HUES64 (cell line): ENCODE results near the gene DAG1.

Experiments
- H3K27ac ChIP-seq: 2 replicates; pipeline ENCODE4 v1.7.0; 2013; ENCODE audit warnings: low read depth, low read length, inconsistent platforms
- H3K27me3 ChIP-seq: 2 replicates; pipeline ENCODE4 v1.6.1; 2013; ENCODE audit warnings: mild to moderate bottlenecking, low read length; ENCODE audit not compliant: insufficient read depth
- H3K36me3 ChIP-seq: 2 replicates; pipeline ENCODE4 v1.6.1; 2013; ENCODE audit warnings: mild to moderate bottlenecking, low read length; ENCODE audit not compliant: insufficient read depth
- H3K4me1 ChIP-seq: 2 replicates; pipeline ENCODE4 v1.6.1; 2013; ENCODE audit warnings: mild to moderate bottlenecking, low read length, moderate library complexity; ENCODE audit not compliant: insufficient read depth
- H3K4me3 ChIP-seq: 2 replicates; pipeline ENCODE4 v1.5.1; 2013; ENCODE audit warnings: mild to moderate bottlenecking, low read length, moderate library complexity
- H3K9ac ChIP-seq: 2 replicates; pipeline ENCODE4 v1.6.1; 2013; ENCODE audit warnings: mild to moderate bottlenecking, low read depth, low read length
- H3K9me3 ChIP-seq: 2 replicates; pipeline ENCODE4 v1.6.1; 2013; ENCODE audit warnings: low read depth, low read length; ENCODE audit not compliant: insufficient read depth
- WGBS: fragments of 150-250, 120-280 bp; methylation state at CpG from one replicate; pipeline ENCODE4 v1.1.7; 2013; ENCODE audit warnings: missing lambda C conversion rate; 5-methylcytosine and 5-hydroxymethylcytosine counted together

Gene DAG1

DNA sequence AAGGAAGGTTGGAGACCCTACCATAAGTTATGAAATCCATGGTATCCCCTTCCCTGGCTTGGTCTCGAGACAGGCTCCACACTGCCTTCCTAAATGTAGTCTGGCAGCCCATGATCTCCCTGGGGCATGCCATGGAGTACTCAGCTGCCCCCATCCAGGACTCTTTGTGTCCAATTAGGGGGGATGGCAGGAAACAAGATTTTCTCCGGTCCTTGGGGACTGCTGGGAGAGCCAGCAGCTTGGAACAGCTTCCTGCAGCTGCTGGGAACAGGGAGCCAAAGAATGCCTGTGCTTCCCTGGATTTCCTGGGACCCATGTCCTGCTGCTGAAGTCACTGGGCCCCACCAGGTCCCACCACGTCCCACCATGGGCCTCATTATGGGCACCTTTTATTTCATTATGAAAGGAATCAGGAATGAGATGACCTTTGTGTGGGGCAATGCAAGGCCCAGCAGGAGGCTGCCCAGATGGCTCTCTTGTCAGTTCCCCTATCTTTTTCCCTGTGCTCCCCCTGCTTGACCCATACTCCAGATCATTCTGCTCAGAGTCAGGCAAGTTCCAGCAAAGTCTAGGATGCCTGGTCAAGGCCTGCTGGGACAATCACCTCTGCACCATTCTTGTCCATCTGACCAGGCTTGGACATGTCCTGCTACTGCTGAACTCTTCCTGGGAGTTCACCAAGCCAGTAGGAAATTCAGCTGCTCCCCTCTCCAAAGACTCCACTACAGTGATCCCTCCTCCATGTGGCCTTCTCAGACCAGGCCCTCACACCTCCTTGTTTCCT lies 15.0 kb upstream of the DAG1 start:
- 83% methylated on average over 3 of the region's 3 CpGs for WGBS
- Histone ChIP-seq H3K9ac (no peak overlapping the region), H3K4me3 (no peak overlapping the region), H3K27me3 (no peaks in the 10 kb centered on the region), H3K27ac (0 out of 2 replicates have a peak overlapping the region, but pooled peaks have one; percentile 20), H3K9me3 (no peaks in the 10 kb centered on the region), H3K36me3 (no peaks in the 10 kb centered on the region), H3K4me1 (peaks cover 22% of the 10 kb centered on the region)

DNA sequence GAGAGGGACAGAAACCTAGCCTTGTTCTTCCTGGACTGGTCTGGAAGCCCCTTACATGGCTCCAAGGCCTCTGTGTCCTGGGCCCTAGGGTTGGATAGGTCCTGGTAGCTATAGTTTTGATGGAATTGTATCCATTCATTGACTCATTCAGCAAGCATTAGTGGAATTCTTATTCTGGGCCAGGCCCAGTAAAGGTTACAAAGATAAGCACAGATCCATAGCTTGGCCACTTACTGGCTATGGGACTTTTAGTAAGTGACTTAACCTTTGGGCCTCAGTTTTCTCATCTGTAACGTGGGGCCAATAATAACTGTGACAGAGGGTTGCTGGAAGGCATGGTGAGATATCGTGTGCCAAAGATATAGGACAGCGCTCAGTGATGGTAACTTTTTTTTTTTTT lies 13.6 kb upstream of the DAG1 start:
- no peak overlapping the region for H3K4me3 ChIP-seq
- H3K36me3 ChIP-seq: no peaks in the 10 kb centered on the region
- H3K9me3 ChIP-seq: no peaks in the 10 kb centered on the region
- H3K27ac ChIP-seq: no peak overlapping the region
- no peaks in the 10 kb centered on the region for H3K27me3 ChIP-seq
- H3K4me1 ChIP-seq: peaks cover 36% of the 10 kb centered on the region
- WGBS: 92% methylated on average over 3 of the region's 3 CpGs
- no peak overlapping the region for H3K9ac ChIP-seq

DNA sequence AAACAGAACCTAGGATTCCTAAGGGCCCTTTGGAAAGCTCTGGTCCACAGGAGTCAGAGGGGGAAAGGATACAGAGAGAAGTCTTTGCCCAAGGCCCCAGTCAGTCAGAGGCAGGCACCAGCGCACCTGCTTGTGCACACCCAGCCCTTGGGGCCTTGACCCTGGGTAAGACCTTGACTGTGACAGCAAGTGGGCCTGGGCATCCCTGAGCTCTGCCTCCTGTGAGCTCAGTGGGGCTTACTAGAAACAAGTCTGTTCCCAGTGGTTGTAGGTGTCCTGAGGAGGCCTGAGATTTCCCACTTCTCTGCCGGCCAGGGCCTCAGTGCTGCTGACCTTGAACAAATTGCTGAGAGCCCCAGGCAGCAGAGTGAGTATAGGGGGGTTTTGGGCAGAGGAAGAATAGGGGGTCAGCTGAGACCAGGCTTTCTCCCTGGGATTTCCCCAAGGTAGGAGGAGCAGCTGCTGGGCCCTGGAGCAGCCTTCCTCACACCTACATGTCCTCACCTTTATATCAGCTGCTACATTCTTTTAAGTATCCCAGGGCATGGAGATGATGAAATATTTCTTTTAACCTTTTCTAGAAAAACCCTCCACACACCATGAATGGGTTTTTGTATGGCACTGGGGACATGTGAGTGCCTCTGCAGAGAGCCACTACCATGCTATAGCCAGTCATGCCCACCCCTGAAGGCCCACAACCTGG lies 9.7 kb upstream of the DAG1 start:
- peak overlapping the region; percentile 54 for H3K9ac ChIP-seq

DNA sequence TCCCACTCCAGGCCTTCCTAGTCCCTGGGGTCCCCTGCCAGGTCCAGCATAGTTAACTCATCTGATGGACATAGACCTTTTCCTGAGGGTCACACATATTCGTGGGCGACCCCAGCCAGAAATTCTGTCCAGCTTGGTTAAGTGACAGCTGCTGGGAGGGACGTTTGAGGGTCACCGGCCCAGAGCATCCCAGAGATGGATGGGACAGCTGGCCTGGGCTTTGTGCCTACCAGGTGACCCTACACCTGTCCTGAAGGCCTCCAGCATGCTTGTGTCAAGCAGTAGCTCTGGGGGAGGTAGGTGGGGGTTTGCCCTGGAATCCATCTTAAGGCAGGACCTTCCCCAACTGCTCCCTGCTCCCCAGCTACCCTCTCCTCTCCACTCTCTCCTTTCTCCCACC lies 9.1 kb upstream of the DAG1 start:
- Histone ChIP-seq H3K4me3 (no peak overlapping the region), H3K9me3 (no peaks in the 10 kb centered on the region), H3K9ac (peak overlapping the region; percentile 54), H3K36me3 (no peaks in the 10 kb centered on the region), H3K27me3 (no peaks in the 10 kb centered on the region), H3K27ac (peak overlapping the region; percentile 87), H3K4me1 (peaks cover 38% of the 10 kb centered on the region)
- 85% methylated on average over 4 of the region's 4 CpGs for WGBS

More for the DNA sequence above, 9.7 kb upstream of the DAG1 start:
- Histone ChIP-seq H3K27ac (peak overlapping the region; percentile 87), H3K27me3 (no peaks in the 10 kb centered on the region), H3K36me3 (no peaks in the 10 kb centered on the region), H3K9me3 (no peaks in the 10 kb centered on the region), H3K4me1 (peaks cover 38% of the 10 kb centered on the region), H3K4me3 (no peak overlapping the region)
- WGBS: 81% methylated on average over 2 of the region's 2 CpGs

DNA sequence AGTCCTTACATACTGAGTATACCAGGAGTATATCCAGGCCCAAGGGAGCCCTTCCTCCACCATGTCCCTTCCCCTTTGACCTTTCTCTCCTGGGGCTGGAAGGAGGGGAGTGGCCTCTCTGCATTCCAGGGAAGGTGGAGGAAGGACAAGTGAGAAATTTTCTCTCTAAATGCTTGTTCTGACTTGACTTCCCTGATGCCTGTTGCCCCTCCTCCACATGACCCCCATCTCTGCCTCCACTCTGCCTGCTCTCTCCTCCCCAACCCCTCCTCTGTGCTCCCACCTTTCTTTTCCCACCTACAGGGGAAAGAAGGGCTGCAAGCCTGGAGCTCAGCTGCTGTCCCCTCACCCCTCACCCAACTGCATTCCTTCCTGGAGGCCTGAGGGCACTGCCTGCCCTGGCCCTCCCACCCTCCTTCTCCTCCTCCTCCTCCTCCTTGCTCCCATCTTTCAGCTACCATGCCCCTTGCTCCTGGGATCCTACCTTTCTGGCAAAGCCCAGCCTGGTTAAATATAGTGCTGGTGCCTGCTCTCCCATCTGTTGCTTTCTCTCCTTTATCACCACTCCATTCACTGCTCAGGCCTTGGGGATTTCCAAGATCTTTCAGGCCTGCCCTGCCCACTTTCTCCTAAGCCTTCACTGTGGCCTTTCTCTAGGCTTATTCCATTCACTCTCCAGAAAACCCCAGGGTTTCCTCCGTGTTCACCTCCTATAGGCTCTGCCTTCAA lies 8.5 kb upstream of the DAG1 start:
- H3K4me1 ChIP-seq: peaks cover 38% of the 10 kb centered on the region
- WGBS: 0% methylated on average over 1 of the region's 1 CpG
- H3K27ac ChIP-seq: peak overlapping the region; percentile 87
- H3K27me3 ChIP-seq: no peaks in the 10 kb centered on the region
- H3K9me3 ChIP-seq: no peaks in the 10 kb centered on the region
- peak overlapping the region; percentile 54 for H3K9ac ChIP-seq
- peak overlapping the region; percentile 9; the same call in 1 of the 2 replicates for H3K4me3 ChIP-seq
- no peaks in the 10 kb centered on the region for H3K36me3 ChIP-seq

GRCh38 chr3:49462222-49462621 lies 7.8 kb upstream of the DAG1 start:
- WGBS: 51% methylated on average over 3 of the region's 3 CpGs
- H3K9ac ChIP-seq: peak overlapping the region; percentile 54

DNA sequence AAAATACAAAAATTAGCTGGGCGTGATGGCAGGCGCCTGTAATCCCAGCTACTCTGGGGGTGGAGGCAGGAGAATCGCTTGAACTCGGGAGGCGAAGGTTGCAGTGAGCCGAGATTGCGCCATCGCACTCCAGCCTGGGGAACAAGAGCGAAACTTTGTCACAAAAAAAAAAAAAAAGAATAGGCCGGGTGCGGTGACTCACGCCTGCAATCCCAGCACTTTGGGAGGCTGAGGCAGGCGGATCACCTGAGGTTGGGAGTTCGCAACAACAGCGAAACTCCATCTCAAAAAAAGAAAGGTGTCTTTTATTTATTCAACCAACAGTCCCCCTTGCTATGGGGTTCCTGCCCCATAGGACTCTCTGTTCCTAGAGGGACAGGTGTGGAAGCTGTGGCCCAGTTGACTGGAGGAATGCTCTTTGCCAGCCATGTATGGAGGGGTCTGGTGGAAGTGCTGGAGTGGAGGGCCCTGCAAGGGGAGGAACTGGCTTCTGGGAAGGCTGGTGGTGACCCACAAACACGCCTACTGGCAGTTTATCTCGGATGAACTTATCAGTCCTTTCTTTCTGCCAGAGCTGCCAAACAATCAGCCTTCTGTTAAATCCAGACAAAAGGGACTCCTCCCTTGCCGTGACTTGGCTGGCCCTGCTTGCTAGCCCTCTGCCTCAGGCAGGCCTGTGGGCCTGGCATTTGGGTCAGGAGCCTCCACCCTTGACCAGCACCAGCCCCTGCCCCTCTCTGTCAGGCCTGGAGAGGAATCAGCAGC lies 4.6 kb upstream of the DAG1 start:
- no peak overlapping the region for H3K27ac ChIP-seq
- no peaks in the 10 kb centered on the region for H3K9me3 ChIP-seq
- H3K27me3 ChIP-seq: no peaks in the 10 kb centered on the region
- no peak overlapping the region for H3K9ac ChIP-seq
- H3K4me3 ChIP-seq: no peak overlapping the region
- WGBS: 91% methylated on average over 18 of the region's 18 CpGs
- H3K36me3 ChIP-seq: no peaks in the 10 kb centered on the region
- H3K4me1 ChIP-seq: peaks cover 30% of the 10 kb centered on the region

More at GRCh38 chr3:49462222-49462621, 7.8 kb upstream of the DAG1 start:
- Histone ChIP-seq H3K9me3 (no peaks in the 10 kb centered on the region), H3K4me1 (peaks cover 38% of the 10 kb centered on the region), H3K4me3 (no peak overlapping the region), H3K27me3 (no peaks in the 10 kb centered on the region), H3K36me3 (no peaks in the 10 kb centered on the region), H3K27ac (peak overlapping the region; percentile 87)

DNA sequence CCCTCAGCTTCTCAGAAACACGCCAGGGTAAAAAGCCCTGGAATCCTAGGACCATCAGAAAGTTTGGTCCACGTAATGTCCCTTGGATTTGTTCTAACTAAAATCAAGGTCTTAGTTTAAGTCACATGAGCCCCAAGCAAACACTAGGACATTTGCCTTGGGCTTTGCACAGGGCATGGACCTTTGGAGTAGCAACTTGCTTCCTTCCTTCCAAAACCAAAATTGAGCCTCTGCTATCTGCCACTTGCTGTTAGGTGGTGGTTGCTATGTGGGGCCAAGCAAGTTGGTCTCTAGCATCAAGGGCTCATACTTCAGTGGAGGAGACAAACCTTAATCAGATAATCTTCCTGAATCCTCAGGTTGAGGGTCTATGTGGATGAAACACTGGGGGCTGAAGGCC lies 4.0 kb upstream of the DAG1 start:
- peaks cover 24% of the 10 kb centered on the region for H3K4me1 ChIP-seq
- H3K36me3 ChIP-seq: no peaks in the 10 kb centered on the region
- no peak overlapping the region for H3K4me3 ChIP-seq
- H3K27ac ChIP-seq: no peak overlapping the region
- no peaks in the 10 kb centered on the region for H3K9me3 ChIP-seq
- 84% methylated on average over 2 of the region's 2 CpGs for WGBS
- no peaks in the 10 kb centered on the region for H3K27me3 ChIP-seq
- H3K9ac ChIP-seq: no peak overlapping the region

DNA sequence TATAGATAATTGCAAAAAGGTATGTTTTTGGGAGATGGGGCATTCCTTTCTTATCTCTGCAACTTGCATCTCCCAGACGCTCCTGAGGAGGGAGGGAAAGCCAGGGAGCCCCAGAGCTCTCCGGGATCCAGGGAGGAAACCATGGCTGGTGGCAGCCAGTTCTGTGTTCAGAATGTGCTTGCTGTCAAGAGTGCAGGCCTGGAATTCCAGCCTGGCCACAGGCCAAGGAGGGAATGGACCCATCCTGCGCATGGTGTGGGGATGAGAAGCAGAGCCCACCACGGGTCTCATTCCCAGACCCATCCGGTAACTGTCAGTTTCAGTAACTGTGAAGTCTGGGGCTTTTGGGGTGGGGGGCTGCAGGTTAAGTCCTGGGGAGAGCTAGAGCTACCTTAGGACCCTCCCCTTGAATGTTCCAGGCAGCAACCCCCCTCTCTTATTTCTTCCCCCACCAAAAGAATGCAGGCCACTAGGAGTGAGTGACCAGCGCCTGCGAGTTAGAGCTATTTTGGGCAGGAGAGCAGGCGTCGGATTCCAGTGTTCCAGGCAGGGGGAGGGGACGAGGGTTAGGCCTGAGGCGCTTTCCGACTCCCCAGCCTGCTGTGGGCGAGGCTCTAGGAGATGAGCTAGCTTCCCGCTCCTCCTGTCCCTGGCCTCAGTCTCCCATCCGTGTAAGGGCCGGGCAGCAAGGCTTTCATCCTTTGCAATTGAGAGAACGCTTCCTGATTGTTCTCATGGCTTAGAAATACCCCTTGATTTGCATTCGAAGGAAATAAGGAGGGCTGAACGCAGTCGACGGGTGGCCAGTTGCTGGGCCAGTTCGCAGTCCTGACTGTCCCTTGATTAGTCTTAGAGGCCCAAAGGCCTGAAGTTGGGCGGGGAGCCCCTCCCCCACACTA lies 781 bp upstream of the DAG1 start:
- Histone ChIP-seq H3K4me1 (peaks cover 23% of the 10 kb centered on the region), H3K4me3 (peak overlapping the region; percentile 65), H3K27me3 (no peaks in the 10 kb centered on the region), H3K36me3 (no peaks in the 10 kb centered on the region), H3K27ac (peak overlapping the region; percentile 96), H3K9ac (peak overlapping the region; percentile 82), H3K9me3 (no peaks in the 10 kb centered on the region)
- WGBS: 8% methylated on average over 23 of the region's 23 CpGs
